CD4-positive, alpha-beta T cell (primary cell): ENCODE measurements around the gene CLBA1. TPM values are rescaled to one million over a fixed set of nuclear protein-coding genes. Genes with fewer than 3 reads are reported as not detected.

Source experiments
- ATAC-seq: fragments of 200-7000 bp; cut with Tn5 transposase; one replicate; pipeline ENCODE4 v1.10.0; 2022; ENCODE audit warnings: mild to moderate bottlenecking; ENCODE audit not compliant: poor library complexity
- CTCF ChIA-PET: fragments of 350-600 bp; sonication (Branson Sonifier 250); formaldehyde crosslinking; loops from one replicate; lab custom pipeline; 2021; ENCODE audit warnings: antibody characterized with exemption, inconsistent platforms; lab: Charles Lee
- POLR2A ChIA-PET: fragments of 350-600 bp; sonication (Branson Sonifier 250); formaldehyde crosslinking; loops from one replicate; lab custom pipeline; 2021; ENCODE audit warnings: antibody characterized with exemption, inconsistent platforms; lab: Charles Lee
- DNase-seq, 14 experiments: peaks; one replicate each; pipeline ENCODE4 v3.0.0-alpha.2; 2013 to 2020; ENCODE audit warnings: mixed read lengths in 2 of 14
- H3K27ac ChIP-seq, 2 donors: one replicate each; pipeline versions ENCODE4 v1.5.1 to v1.7.0; 2013; ENCODE audit warnings: low read length in 2 of 2, low read depth in 1 of 2, mild to moderate bottlenecking in 1 of 2
- H3K27me3 ChIP-seq, 2 experiments: 1 replicate in 1 of 2; 2 replicates in 1 of 2; pipeline versions ENCODE4 v1.6.1 to v1.7.0; 2013; ENCODE audit warnings: low read length in 2 of 2, control low read depth in 1 of 2, mild to moderate bottlenecking in 1 of 2, moderate library complexity in 1 of 2; ENCODE audit not compliant: insufficient read depth in 2 of 2, control insufficient read depth in 1 of 2
- H3K36me3 ChIP-seq: one replicate; pipeline ENCODE4 v1.6.1; 2013; ENCODE audit warnings: low read length, control low read depth; ENCODE audit not compliant: insufficient read depth
- H3K4me1 ChIP-seq: one replicate; pipeline ENCODE4 v1.6.1; 2013; ENCODE audit warnings: low read length, control low read depth; ENCODE audit not compliant: insufficient read depth
- H3K4me3 ChIP-seq: one replicate; pipeline ENCODE4 v1.5.1; 2013; ENCODE audit warnings: mild to moderate bottlenecking, low read length, moderate library complexity
- H3K9me3 ChIP-seq, 2 experiments: 1 replicate in 1 of 2; 2 replicates in 1 of 2; pipeline versions ENCODE4 v1.6.1 to v1.7.0; 2013; ENCODE audit warnings: low read length in 2 of 2, mild to moderate bottlenecking in 2 of 2, control low read depth in 1 of 2, moderate library complexity in 1 of 2; ENCODE audit not compliant: control insufficient read depth in 1 of 2, insufficient read depth in 1 of 2
- H3K27ac Mint-ChIP-seq: one replicate; pipeline ENCODE4 v1.8.0; 2020; ENCODE audit warnings: mixed read lengths
- H3K27me3 Mint-ChIP-seq: one replicate; pipeline ENCODE4 v1.8.0; 2021; ENCODE audit warnings: mixed read lengths
- H3K36me3 Mint-ChIP-seq: one replicate; pipeline ENCODE4 v1.8.0; 2021; ENCODE audit warnings: low read depth, mixed read lengths
- H3K4me1 Mint-ChIP-seq: one replicate; pipeline ENCODE4 v1.8.0; 2021; ENCODE audit warnings: low read depth, mixed read lengths
- H3K4me3 Mint-ChIP-seq: one replicate; pipeline ENCODE4 v1.8.0; 2020; ENCODE audit warnings: mild to moderate bottlenecking, mixed read lengths
- H3K9me3 Mint-ChIP-seq: one replicate; pipeline ENCODE4 v1.8.0; 2020; ENCODE audit warnings: mixed read lengths
- CTCF ChIP-seq: fragments of 200-600 bp; IDR thresholded peaks from one replicate; pipeline ENCODE4 v1.8.0; 2022; ENCODE audit warnings: antibody characterized with exemption, mild to moderate bottlenecking
- intact Hi-C, 2 experiments: fragments of 100-400 bp; cut with DNase I in 1 of 2; cut with micrococcal nuclease in 1 of 2; formaldehyde crosslinking; loops; one replicate each; pipeline versions ENCODE4 v1.15.1 to v1.9.0; 2023 to 2025; cut with DNase I, micrococcal nuclease
- total RNA-seq, 174 experiments: library from RNA in 2 of 174; stranded (reverse) in 2 of 174; gene quantifications; one replicate each; pipeline ENCODE4 v1.2.3 and lab custom pipeline; 2021 to 2026

The CLBA1 gene
- total RNA-seq, 2 experiments from 2014 or later = 1.7 to 1.8 TPM

- no peaks in the 10 kb centered on the region for H3K27me3 Mint-ChIP-seq
- no peak overlapping the region for H3K27ac ChIP-seq
- peaks cover 37% of the 10 kb centered on the region for H3K36me3 ChIP-seq
- no peak overlapping the region for H3K27ac Mint-ChIP-seq
- H3K36me3 Mint-ChIP-seq = peaks cover 13% of the 10 kb centered on the region
- no peak for DNase-seq
- ChIA-PET CTCF (no interaction called here), POLR2A (no interaction called here)
- intact Hi-C loops = no loop called here
- no peak overlapping the region for H3K4me3 ChIP-seq
- H3K27me3 ChIP-seq = no peaks in the 10 kb centered on the region
- no peaks in the 10 kb centered on the region for H3K9me3 ChIP-seq
- TF ChIP-seq CTCF = no peak
- H3K4me1 ChIP-seq = no peaks in the 10 kb centered on the region
- H3K9me3 Mint-ChIP-seq = no peaks in the 10 kb centered on the region
- no peak overlapping the region for H3K4me3 Mint-ChIP-seq
- ATAC-seq = no peak
- no peaks in the 10 kb centered on the region for H3K4me1 Mint-ChIP-seq
Measured at GRCh38 chr14:105006831-105007592, 21.4 kb downstream of the CLBA1 start.

GRCh38 chr14:105007593-105008264 is 22.1 kb downstream of the CLBA1 start:
- H3K9me3 ChIP-seq = no peaks in the 10 kb centered on the region
- H3K4me1 ChIP-seq = peaks cover 6% of the 10 kb centered on the region
- intact Hi-C loops = no loop called here
- no peaks in the 10 kb centered on the region for H3K27me3 ChIP-seq
- H3K27ac Mint-ChIP-seq = no peak overlapping the region
- no peak for ATAC-seq
- CTCF ChIA-PET = no interaction called here
- no peak overlapping the region for H3K4me3 Mint-ChIP-seq
- H3K27ac ChIP-seq = no peak overlapping the region
- peaks cover 37% of the 10 kb centered on the region for H3K36me3 ChIP-seq
- no peaks in the 10 kb centered on the region for H3K4me1 Mint-ChIP-seq
- H3K9me3 Mint-ChIP-seq = no peaks in the 10 kb centered on the region
- POLR2A ChIA-PET = no interaction called here
- no peak for DNase-seq
- no peak overlapping the region for H3K4me3 ChIP-seq
- H3K27me3 Mint-ChIP-seq = no peaks in the 10 kb centered on the region
- H3K36me3 Mint-ChIP-seq = peaks cover 18% of the 10 kb centered on the region
- TF ChIP-seq CTCF = no peak

DNA sequence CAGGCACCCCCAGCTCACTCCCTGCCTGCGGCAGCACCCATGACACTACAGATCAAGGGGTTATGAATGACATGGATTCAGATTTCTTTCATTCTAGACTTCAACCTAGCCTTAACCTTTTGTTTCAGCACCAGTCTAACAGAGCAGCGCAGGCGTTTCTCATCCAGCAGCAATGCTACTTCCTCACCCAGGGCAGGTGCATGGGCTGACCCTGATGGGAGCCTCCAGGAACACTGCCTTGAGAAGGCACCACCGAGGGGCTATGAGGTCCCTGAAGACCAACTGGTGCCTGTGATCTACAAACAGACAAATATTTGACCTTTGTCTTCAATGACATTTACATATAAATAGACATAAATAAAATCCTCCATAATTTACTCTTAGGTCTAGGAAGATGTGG is 24.5 kb downstream of the CLBA1 start:
- no peaks in the 10 kb centered on the region for H3K9me3 Mint-ChIP-seq
- peaks cover 37% of the 10 kb centered on the region for H3K36me3 ChIP-seq
- no peaks in the 10 kb centered on the region for H3K9me3 ChIP-seq
- H3K36me3 Mint-ChIP-seq = peaks cover 18% of the 10 kb centered on the region
- no peak overlapping the region for H3K4me3 ChIP-seq
- intact Hi-C loops = no loop called here
- ATAC-seq = no peak
- H3K4me1 Mint-ChIP-seq = peaks cover 21% of the 10 kb centered on the region
- CTCF ChIA-PET = no interaction called here
- DNase-seq = no peak
- POLR2A ChIA-PET = no interaction called here
- H3K4me1 ChIP-seq = peaks cover 29% of the 10 kb centered on the region
- no peak overlapping the region for H3K4me3 Mint-ChIP-seq
- no peak overlapping the region for H3K27ac Mint-ChIP-seq
- no peaks in the 10 kb centered on the region for H3K27me3 ChIP-seq
- H3K27me3 Mint-ChIP-seq = no peaks in the 10 kb centered on the region
- TF ChIP-seq CTCF = no peak
- no peak overlapping the region for H3K27ac ChIP-seq
